HEK293 (cell line): ENCODE measurements around the gene TMED3.

Experiments
- CTCF ChIA-PET: fragments of 350-600 bp; formaldehyde crosslinking; extraction: SDS; loops from one replicate; lab custom pipeline; 2021; ENCODE audit warnings: antibody characterized with exemption; lab: Yijun Ruan, JAX
- POLR2A ChIA-PET: fragments of 300-600 bp; formaldehyde crosslinking; extraction: SDS; loops from one replicate; lab custom pipeline; 2020; ENCODE audit warnings: antibody characterized with exemption, inconsistent platforms; lab: Yijun Ruan, JAX
- H3K27ac ChIP-seq: fragments of 200-500 bp; sonication (Bioruptor generic); 2 replicates; pipeline ENCODE4 v1.5.1; 2014; ENCODE audit warnings: low read depth, low read length, control low read depth, inconsistent platforms; ENCODE audit errors: extremely low read depth
- H3K36me3 ChIP-seq, 2 experiments: fragments of 200-500 bp in 1 of 2; sonication (Bioruptor generic) in 1 of 2; 1 replicate in 1 of 2; 2 replicates in 1 of 2; pipeline ENCODE4 v1.5.1; 2014 to 2017; ENCODE audit warnings: inconsistent platforms in 2 of 2, low read length in 2 of 2; ENCODE audit not compliant: control insufficient read depth in 2 of 2, insufficient read depth in 1 of 2
- H3K4me1 ChIP-seq: fragments of 200-500 bp; sonication (Bioruptor generic); 2 replicates; pipeline ENCODE4 v1.5.1; 2014; ENCODE audit warnings: mild to moderate bottlenecking, low read length, inconsistent platforms; ENCODE audit not compliant: control insufficient read depth, insufficient read depth
- H3K4me3 ChIP-seq: 2 replicates; pipeline ENCODE4 v1.5.1; 2011; ENCODE audit warnings: low read depth, mild to moderate bottlenecking, control low read depth, low read length, moderate library complexity
- H3K9me3 ChIP-seq: fragments of 200-500 bp; sonication (Bioruptor generic); 2 replicates; pipeline ENCODE4 v1.5.1; 2014; ENCODE audit warnings: low read depth, low read length, inconsistent platforms; ENCODE audit not compliant: control insufficient read depth, insufficient read depth
- ELK4 ChIP-seq: IDR thresholded peaks from 2 replicates; pipeline ENCODE4 v1.6.1; 2011; ENCODE audit warnings: mild to moderate bottlenecking, low read depth, low read length, borderline replicate concordance
- GFI1B ChIP-seq: fragments of 450-650 bp; formaldehyde crosslinking; IDR thresholded peaks from 2 replicates; pipeline ENCODE4 v1.5.1; 2016; ENCODE audit warnings: missing biosample characterization, missing genetic modification characterization
- GLIS2 ChIP-seq: fragments of 450-650 bp; formaldehyde crosslinking; IDR thresholded peaks from 2 replicates; pipeline ENCODE4 v1.5.1; 2016; ENCODE audit warnings: missing biosample characterization, missing genetic modification characterization
- PRDM6 ChIP-seq: fragments of 450-650 bp; formaldehyde crosslinking; IDR thresholded peaks from 2 replicates; pipeline ENCODE4 v1.5.1; 2017; ENCODE audit warnings: missing biosample characterization, missing genetic modification characterization
- REPIN1 ChIP-seq: fragments of 450-650 bp; formaldehyde crosslinking; IDR thresholded peaks from 2 replicates; pipeline ENCODE4 v1.5.1; 2017; ENCODE audit warnings: missing biosample characterization, missing genetic modification characterization, low read depth
- ZBTB8A ChIP-seq: fragments of 450-650 bp; formaldehyde crosslinking; IDR thresholded peaks from 2 replicates; pipeline ENCODE4 v1.5.1; 2016; ENCODE audit warnings: missing biosample characterization, missing genetic modification characterization
- ZIC2 ChIP-seq: fragments of 450-650 bp; formaldehyde crosslinking; IDR thresholded peaks from 2 replicates; pipeline ENCODE4 v1.5.1; 2016; ENCODE audit warnings: missing biosample characterization, missing genetic modification characterization
- ZNF114 ChIP-seq: fragments of 450-650 bp; formaldehyde crosslinking; IDR thresholded peaks from 2 replicates; pipeline ENCODE4 v1.5.0; 2017; ENCODE audit warnings: missing biosample characterization, missing genetic modification characterization
- ZNF16 ChIP-seq: fragments of 450-650 bp; formaldehyde crosslinking; IDR thresholded peaks from 2 replicates; pipeline ENCODE4 v1.5.1; 2016; ENCODE audit warnings: low read depth, missing biosample characterization, missing genetic modification characterization
- ZNF280D ChIP-seq: fragments of 450-650 bp; formaldehyde crosslinking; IDR thresholded peaks from 2 replicates; pipeline ENCODE4 v1.5.1; 2016; ENCODE audit warnings: missing biosample characterization, missing genetic modification characterization
- ZNF324 ChIP-seq: fragments of 450-650 bp; formaldehyde crosslinking; IDR thresholded peaks from 2 replicates; pipeline ENCODE4 v1.5.1; 2016; ENCODE audit warnings: missing biosample characterization, missing genetic modification characterization
- ZNF423 ChIP-seq: fragments of 450-650 bp; formaldehyde crosslinking; IDR thresholded peaks from 2 replicates; pipeline ENCODE4 v1.5.1; 2016; ENCODE audit warnings: missing biosample characterization, missing genetic modification characterization
- ZNF426 ChIP-seq: fragments of 450-650 bp; formaldehyde crosslinking; IDR thresholded peaks from 2 replicates; pipeline ENCODE4 v1.5.1; 2017; ENCODE audit warnings: missing biosample characterization, missing genetic modification characterization, mild to moderate bottlenecking, inconsistent platforms, moderate library complexity
- ZNF510 ChIP-seq: fragments of 450-650 bp; formaldehyde crosslinking; IDR thresholded peaks from 2 replicates; pipeline ENCODE4 v1.5.1; 2018; ENCODE audit warnings: mild to moderate bottlenecking, missing genetic modification characterization, missing biosample characterization; ENCODE audit not compliant: insufficient replicate concordance
- ZNF544 ChIP-seq: fragments of 450-650 bp; formaldehyde crosslinking; IDR thresholded peaks from 2 replicates; pipeline ENCODE4 v1.5.0; 2017; ENCODE audit warnings: missing biosample characterization, missing genetic modification characterization
- ZNF548 ChIP-seq: fragments of 450-650 bp; formaldehyde crosslinking; IDR thresholded peaks from 2 replicates; pipeline ENCODE4 v1.5.1; 2016; ENCODE audit warnings: missing biosample characterization, missing genetic modification characterization
- ZNF626 ChIP-seq: fragments of 450-650 bp; sonication (Bioruptor Pico); formaldehyde crosslinking; IDR thresholded peaks from 2 replicates; pipeline ENCODE4 v1.5.1; 2018; ENCODE audit warnings: missing biosample characterization, missing genetic modification characterization, inconsistent platforms
- ZNF629 ChIP-seq: fragments of 450-650 bp; formaldehyde crosslinking; IDR thresholded peaks from 2 replicates; pipeline ENCODE4 v1.5.1; 2017; ENCODE audit warnings: missing biosample characterization, missing genetic modification characterization
- ZNF645 ChIP-seq: fragments of 450-650 bp; formaldehyde crosslinking; IDR thresholded peaks from 2 replicates; pipeline ENCODE4; 2016; ENCODE audit warnings: missing biosample characterization, missing genetic modification characterization
- ZNF670 ChIP-seq: fragments of 450-650 bp; formaldehyde crosslinking; IDR thresholded peaks from 2 replicates; pipeline ENCODE4 v1.5.1; 2016; ENCODE audit warnings: missing biosample characterization, missing genetic modification characterization, low read depth
- ZNF792 ChIP-seq: fragments of 450-650 bp; formaldehyde crosslinking; IDR thresholded peaks from 2 replicates; pipeline ENCODE4 v1.5.1; 2016; ENCODE audit warnings: missing biosample characterization, missing genetic modification characterization
- ZNF830 ChIP-seq: fragments of 450-650 bp; IDR thresholded peaks from 2 replicates; pipeline ENCODE4 v1.5.0; 2018; ENCODE audit warnings: missing biosample characterization, missing genetic modification characterization, low read depth, mild to moderate bottlenecking, moderate library complexity
- ZSCAN18 ChIP-seq: fragments of 450-650 bp; formaldehyde crosslinking; IDR thresholded peaks from 2 replicates; pipeline ENCODE4 v1.5.1; 2016; ENCODE audit warnings: missing biosample characterization, missing genetic modification characterization

The TMED3 gene

GRCh38 chr15:79296583-79296982 is 14.3 kb upstream of the TMED3 start:
- no peak overlapping the region for H3K4me3 ChIP-seq
- no peak for TF ChIP-seq ZNF426 (tag by site-specific recombination)
- no peak for TF ChIP-seq ZNF280D (tag by site-specific recombination)
- TF ChIP-seq ZNF548 (tag by site-specific recombination) = no peak
- TF ChIP-seq ZNF114 = no peak
- TF ChIP-seq GFI1B (tag by site-specific recombination) = no peak
- TF ChIP-seq ZNF626 (tag by site-specific recombination) = no peak
- no peak for TF ChIP-seq ZSCAN18
- no peak for TF ChIP-seq ZNF324 (tag by site-specific recombination)
- no peak for TF ChIP-seq ZNF16 (tag by site-specific recombination)
- no peak for TF ChIP-seq ZBTB8A
- H3K27ac ChIP-seq = no peak overlapping the region
- POLR2A ChIA-PET = no interaction called here
- no peaks in the 10 kb centered on the region for H3K9me3 ChIP-seq
- no peaks in the 10 kb centered on the region for H3K4me1 ChIP-seq
- CTCF ChIA-PET = interaction anchor here (0.7 to 1.6 kb wide), 7 partner anchors 10 to 112 kb away, joined by 3 to 5 read pairs (median 3); no protein-coding TSS in a partner anchor
- H3K36me3 ChIP-seq = no peaks in the 10 kb centered on the region

- POLR2A ChIA-PET = interaction anchor here (0.9 kb wide), 1 partner anchor 11 kb away, joined by 3 read pairs; the partner anchor contains the start of gene TMED3
- no peaks in the 10 kb centered on the region for H3K9me3 ChIP-seq
Measured at GRCh38 chr15:79299126-79299840, 11.6 kb upstream of the TMED3 start.

GRCh38 chr15:79299841-79300235 is 11.1 kb upstream of the TMED3 start:
- H3K27ac ChIP-seq = no peak overlapping the region
- no peaks in the 10 kb centered on the region for H3K4me1 ChIP-seq
- CTCF ChIA-PET = interaction anchor here (0.7 kb wide), 1 partner anchor 344 kb away, joined by 3 read pairs; no protein-coding TSS in a partner anchor
- POLR2A ChIA-PET = interaction anchor here (0.9 kb wide), 1 partner anchor 11 kb away, joined by 3 read pairs; the partner anchor contains the start of gene TMED3
- H3K9me3 ChIP-seq = no peaks in the 10 kb centered on the region
- H3K4me3 ChIP-seq = no peak overlapping the region
- H3K36me3 ChIP-seq = no peaks in the 10 kb centered on the region
- no peak for TF ChIP-seq ZIC2
- no peak for TF ChIP-seq ZNF670 (tag by site-specific recombination)
- TF ChIP-seq ZNF510 (tag by site-specific recombination) = no peak
- TF ChIP-seq PRDM6 = no peak
- TF ChIP-seq GLIS2 (tag by site-specific recombination) = no peak
- no peak for TF ChIP-seq ZNF830 (tag by site-specific recombination)
- TF ChIP-seq ZNF792 = no peak
- no peak for TF ChIP-seq ELK4
- TF ChIP-seq ZNF16 (tag by site-specific recombination) = no peak
- TF ChIP-seq ZNF324 (tag by site-specific recombination) = no peak

More at GRCh38 chr15:79299126-79299840, 11.6 kb upstream of the TMED3 start:
- no peak for TF ChIP-seq ZNF629 (tag by site-specific recombination)
- TF ChIP-seq ZNF423 (tag by site-specific recombination) = no peak
- TF ChIP-seq ZNF544 (tag by site-specific recombination) = no peak
- no peak for TF ChIP-seq REPIN1 (tag by site-specific recombination)
- no peak for TF ChIP-seq ZNF645
- Histone ChIP-seq H3K36me3 (no peaks in the 10 kb centered on the region), H3K4me3 (no peak overlapping the region), H3K27ac (no peak overlapping the region), H3K4me1 (no peaks in the 10 kb centered on the region)
- CTCF ChIA-PET = interaction anchor here (2.2 kb wide), 1 partner anchor 12 kb away, joined by 14 read pairs; the partner anchor contains the start of gene TMED3
